Left kidney (tissue), 2 donors: ENCODE measurements around the gene DLL4. TPM values are rescaled to one million over a fixed set of nuclear protein-coding genes. Genes with fewer than 3 reads are reported as not detected.
A peak's percentile ranks its signal among the peaks of the same experiment; 100 is the strongest.

Experiments
- DNase-seq: peaks from one replicate; pipeline ENCODE4 v3.0.0-alpha.2; 2013
- polyA plus RNA-seq: library from polyadenylated mRNA; unstranded; fragments of 120-200 nt; gene quantifications from one replicate; pipeline ENCODE4 v1.2.1, GENCODE V29; 2013; ENCODE audit not compliant: insufficient read length

Gene DLL4
- polyA plus RNA-seq, 1 donor, result 5.1 TPM

GRCh38 chr15:40906091-40906990 lies 22.8 kb upstream of the DLL4 start:
- DNase-seq, result no peak

- no peak for DNase-seq
Measured at GRCh38 chr15:40906991-40907802, 21.9 kb upstream of the DLL4 start.

- no peak for DNase-seq
Measured at GRCh38 chr15:40908095-40908494, 21.0 kb upstream of the DLL4 start.

GRCh38 chr15:40909662-40910630 lies 19.2 kb upstream of the DLL4 start:
- DNase-seq, result no peak

- peak; percentile 83 for DNase-seq
Measured at GRCh38 chr15:40911141-40911540, 18.0 kb upstream of the DLL4 start.

DNA sequence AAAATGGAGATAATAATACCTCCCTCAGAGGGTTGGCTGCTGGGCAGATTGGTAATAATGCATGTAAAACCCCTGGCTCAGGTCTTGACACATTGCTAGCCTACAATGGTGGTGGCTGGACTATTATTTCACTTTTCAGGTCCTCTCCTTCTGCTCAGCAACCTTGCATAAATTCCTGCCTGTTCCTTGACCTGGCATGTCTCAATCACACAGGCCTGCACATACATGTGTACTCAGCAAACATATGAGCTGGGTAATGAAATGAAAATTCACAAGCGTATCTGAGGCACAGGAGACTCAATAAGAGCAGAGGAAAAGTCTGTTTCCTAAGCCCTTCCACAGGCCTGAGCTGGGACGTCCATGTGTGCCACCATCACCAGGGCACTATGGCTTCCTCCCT lies 17.4 kb upstream of the DLL4 start:
- DNase-seq, result no peak

DNA sequence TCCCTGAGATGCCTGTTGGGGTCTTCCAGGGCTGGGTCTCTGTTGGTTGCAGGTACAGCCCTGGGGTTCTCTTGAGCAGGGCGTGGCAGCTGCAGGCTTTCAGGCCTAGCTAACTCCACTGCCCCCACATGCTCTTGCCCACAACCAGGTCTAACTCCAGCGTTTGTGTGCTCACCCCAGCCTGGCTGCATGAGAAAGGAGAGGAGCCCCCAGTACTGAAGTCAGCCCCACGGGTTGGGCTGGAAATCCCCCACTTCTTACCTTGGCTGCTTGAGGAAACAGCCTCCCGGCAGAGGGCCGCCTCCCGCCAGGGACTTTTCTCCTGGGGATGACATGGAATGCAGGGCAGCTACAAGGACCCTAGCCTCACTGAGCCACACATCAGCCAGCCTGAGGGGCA lies 16.7 kb upstream of the DLL4 start:
- no peak for DNase-seq

DNA sequence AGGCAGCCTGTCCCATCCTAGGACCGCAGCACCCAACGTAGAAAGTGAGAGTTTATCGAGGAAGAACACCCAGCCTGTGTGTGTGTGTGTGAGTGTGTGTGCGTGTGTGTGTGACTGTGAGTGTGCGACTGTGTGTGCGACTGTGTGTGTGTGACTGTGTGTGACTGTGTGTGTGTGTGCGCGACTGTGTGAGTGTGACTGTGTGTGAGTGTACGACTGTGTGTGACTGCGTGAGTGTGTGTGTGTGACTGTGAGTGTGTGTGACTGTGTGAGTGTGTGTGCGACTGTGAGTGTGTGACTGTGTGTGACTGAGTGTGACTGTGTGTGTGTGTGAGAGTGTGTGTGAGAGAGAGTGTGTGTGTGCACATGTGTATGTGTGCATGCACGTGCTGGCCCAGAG lies 15.1 kb upstream of the DLL4 start:
- DNase-seq, result no peak

GRCh38 chr15:40914486-40914885 lies 14.7 kb upstream of the DLL4 start:
- DNase-seq, result no peak

DNA sequence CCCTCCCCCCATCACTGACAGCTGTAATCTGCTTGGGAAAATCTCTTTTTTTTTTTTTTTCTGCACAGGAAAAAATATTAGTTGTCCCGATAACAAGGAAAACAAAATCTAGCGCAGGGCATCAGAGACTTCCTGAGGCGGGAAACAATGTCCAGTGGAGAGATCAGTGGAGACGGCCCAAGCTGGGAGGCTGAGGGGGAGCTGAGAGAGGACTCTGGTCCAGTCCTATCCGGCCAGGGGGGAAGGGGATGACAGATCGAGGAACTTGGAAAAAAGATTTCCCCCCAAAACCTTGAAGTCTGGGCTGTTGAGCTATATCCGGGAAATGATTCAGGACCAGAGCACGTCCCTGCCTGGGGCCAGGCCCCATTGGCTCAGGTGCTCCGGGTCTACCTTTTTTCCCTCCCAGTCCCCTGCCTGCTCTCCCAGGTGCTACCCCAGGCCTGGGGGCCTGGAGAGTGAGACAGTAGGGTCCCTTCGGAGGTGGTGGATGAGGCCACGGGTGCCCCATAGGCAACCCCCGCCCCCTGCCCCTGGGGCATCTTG lies 14.0 kb upstream of the DLL4 start:
- no peak for DNase-seq

GRCh38 chr15:40915679-40916078 lies 13.5 kb upstream of the DLL4 start:
- no peak for DNase-seq

- DNase-seq, result no peak
Measured at GRCh38 chr15:40917585-40917984, 11.6 kb upstream of the DLL4 start.

- DNase-seq, result no peak
Measured at GRCh38 chr15:40918146-40918798, 10.9 kb upstream of the DLL4 start.

- no peak for DNase-seq
Measured at GRCh38 chr15:40918799-40919392, 10.2 kb upstream of the DLL4 start.

DNA sequence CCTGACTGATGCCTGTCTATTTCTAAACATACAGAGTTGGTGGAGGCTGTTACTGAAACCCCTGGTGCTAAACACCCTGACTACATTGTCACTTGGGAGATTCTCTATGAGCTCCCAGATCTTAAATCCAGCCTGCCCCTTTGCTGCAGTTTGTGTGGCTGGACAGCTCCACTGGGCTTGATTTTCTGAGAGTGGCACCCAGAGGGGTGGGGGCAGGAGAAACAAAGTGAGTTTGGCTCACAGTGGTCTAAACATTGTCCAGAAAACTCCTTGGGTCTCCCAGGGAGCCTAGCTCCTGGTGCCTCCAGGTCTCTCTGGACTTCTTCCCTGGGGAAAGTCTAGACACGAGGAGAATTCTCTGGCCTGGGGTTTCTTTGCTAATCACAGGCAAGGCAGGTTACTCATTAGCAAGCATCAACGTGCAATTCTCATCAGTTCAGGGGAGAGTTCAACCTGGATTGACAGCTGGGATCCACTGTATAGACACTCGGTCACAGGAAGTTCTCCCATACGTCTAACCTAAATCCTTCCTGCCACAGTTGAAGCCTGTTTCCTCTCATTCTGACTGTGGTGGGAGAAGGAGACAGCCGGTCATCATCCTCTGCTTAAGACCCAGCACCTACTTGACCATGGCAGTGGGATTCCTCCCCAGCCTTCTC lies 7.1 kb upstream of the DLL4 start:
- no peak for DNase-seq

DNA sequence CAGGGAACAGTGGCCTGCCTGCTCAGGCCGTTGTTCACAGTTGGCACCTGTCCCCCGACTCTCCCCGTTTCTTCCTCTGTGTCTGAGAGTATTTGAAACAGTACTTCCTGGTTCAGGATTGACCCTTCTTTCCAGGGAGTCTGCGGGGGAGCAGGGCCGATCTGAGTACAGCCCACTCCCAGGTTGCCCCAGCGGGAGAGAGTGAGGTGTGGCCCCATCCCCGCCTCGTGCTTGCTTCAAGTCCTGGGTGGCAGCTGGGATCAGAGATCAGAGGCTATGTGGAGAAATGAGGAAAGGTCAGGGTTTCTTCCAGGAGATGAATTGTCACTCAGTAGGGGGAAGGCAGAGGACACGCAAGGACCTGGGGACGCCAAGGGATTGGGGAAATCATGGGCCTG lies 6.5 kb upstream of the DLL4 start:
- DNase-seq, result no peak

DNA sequence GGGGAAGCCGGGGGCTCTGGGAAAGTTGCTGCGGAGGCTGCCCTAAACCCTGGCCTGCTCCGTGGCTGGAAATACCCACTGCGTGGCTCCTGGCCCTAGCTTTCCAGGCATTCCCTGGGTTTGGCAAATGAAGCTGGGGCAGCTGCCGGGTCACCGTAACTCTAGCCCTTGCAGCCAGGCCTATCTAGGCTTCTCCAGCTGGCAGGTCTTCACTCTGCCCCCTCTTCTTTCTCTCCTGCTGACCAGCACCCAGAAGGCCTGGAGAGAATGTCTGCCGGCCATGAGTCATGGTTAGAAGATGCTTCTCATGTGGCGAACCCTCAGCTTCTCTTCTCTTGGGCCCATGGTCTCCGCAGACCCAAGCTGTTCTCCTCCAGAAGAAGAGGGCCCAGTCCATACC lies 5.6 kb upstream of the DLL4 start:
- DNase-seq, result no peak

GRCh38 chr15:40925495-40925862 lies 3.7 kb upstream of the DLL4 start:
- DNase-seq, result no peak

DNA sequence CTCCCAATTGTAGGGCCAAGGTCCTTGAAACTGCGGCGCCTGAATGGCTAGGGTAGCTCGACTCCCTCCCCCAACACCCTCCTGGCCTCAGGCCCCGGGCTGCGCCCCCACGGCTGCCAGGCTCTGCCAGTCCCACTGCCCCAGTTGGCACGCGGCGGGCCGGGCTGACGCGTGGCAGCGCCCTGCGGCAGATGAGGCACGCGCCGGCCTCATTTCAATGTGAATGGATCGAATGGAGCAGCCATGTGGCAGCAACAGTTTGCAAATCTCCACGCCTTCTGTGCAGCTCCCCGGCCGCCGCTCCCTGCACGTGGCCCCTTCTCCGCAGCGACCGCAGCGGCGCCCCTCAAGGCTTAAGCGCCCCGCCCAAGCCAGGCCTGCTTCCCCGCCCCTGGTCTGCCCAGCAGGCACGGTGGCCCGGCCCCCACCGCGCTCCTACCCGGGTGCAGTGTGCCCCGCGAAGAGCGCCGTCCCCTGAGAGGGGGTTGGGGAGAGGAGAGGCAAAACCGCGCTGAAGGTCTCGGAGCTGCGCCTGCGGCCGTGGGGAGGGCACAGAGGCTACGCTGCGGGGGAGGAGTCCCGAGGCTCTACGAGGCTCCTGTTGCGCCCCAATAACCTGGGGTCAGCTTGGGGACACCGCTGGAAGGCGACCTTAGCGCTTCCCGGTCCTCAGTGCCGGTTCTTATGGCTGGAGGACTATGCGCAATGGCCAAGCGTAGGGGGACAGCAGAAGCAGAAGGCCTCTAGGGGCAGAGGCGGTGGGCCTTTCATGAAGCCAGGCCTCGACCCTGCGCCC lies 3.1 kb upstream of the DLL4 start:
- DNase-seq, result no peak
